ENCODE data around the gene SEPHS1.

The SEPHS1 gene

DNA sequence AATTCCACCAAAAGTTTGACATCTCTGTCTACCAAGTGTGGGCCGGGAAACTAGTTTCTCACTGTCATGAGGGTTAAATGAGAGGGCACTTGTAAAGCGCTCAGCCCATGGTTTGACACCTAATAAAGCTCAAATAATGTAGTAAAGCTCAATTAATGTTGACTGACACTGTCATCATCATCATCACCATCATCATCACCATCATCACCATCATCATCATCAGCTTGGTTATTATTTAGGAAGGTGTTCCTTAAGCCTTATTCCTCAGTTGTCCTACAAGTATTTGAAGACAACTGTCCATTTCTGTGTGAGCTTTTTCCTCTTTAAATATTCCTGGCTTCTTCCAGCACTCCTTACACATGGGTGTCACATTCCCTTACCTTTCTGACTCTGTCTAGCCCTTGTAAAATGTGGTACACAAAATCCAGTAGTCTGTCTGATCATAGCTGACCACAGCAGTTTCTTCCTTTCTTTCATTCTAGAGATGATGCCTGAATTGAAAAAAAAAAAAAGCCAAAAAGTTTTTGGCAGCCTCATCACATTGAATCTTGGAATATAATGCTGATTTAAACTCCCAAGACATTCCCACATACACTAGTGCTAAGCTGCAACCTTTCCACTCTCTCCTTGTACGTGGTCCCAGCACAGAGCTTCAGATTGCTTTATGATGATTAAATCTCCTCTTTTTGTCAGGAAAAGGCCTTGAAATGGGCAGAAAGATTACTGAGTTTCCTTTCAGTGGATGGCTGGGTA is 40.6 kb upstream of the SEPHS1 start:
- no peaks in the 10 kb centered on the region for H3K4me1 ChIP-seq (ENCODE audit: control insufficient read depth, insufficient read depth, low read length)
- no peak overlapping the region for H3K4me3 ChIP-seq (ENCODE audit: low read depth, low read length)
- no peaks in the 10 kb centered on the region for H3K9me3 ChIP-seq (ENCODE audit: control insufficient read depth, insufficient read depth, low read depth, low read length)
- H3K27ac ChIP-seq (ENCODE audit: extremely low read depth, low read depth, low read length), result no peak overlapping the region
- CTCF ChIA-PET, result interaction anchor here (1.0 to 1.7 kb wide), 3 partner anchors 11 to 52 kb away, joined by 3 to 8 read pairs (median 8); no protein-coding TSS in a partner anchor
- TF ChIP-seq, protein P1, sequence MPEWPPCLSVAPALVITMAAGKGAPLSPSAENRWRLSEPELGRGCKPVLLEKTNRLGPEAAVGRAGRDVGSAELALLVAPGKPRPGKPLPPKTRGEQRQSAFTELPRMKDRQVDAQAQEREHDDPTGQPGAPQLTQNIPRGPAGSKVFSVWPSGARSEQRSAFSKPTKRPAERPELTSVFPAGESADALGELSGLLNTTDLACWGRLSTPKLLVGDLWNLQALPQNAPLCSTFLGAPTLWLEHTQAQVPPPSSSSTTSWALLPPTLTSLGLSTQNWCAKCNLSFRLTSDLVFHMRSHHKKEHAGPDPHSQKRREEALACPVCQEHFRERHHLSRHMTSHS (tag by site-specific recombination; IDR thresholded peaks at IDR 0.05), result no peak
- TF ChIP-seq ZNF571 (tag by site-specific recombination; IDR thresholded peaks at IDR 0.05) (no peak), ZNF530 (tag by site-specific recombination; IDR thresholded peaks at IDR 0.05; ENCODE audit: low read depth) (no peak)
- TF ChIP-seq, protein P2, sequence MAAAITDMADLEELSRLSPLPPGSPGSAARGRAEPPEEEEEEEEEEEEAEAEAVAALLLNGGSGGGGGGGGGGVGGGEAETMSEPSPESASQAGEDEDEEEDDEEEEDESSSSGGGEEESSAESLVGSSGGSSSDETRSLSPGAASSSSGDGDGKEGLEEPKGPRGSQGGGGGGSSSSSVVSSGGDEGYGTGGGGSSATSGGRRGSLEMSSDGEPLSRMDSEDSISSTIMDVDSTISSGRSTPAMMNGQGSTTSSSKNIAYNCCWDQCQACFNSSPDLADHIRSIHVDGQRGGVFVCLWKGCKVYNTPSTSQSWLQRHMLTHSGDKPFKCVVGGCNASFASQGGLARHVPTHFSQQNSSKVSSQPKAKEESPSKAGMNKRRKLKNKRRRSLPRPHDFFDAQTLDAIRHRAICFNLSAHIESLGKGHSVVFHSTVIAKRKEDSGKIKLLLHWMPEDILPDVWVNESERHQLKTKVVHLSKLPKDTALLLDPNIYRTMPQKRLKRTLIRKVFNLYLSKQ (tag by site-specific recombination; IDR thresholded peaks at IDR 0.05; ENCODE audit: borderline replicate concordance), result no peak
- TF ChIP-seq, protein P3, sequence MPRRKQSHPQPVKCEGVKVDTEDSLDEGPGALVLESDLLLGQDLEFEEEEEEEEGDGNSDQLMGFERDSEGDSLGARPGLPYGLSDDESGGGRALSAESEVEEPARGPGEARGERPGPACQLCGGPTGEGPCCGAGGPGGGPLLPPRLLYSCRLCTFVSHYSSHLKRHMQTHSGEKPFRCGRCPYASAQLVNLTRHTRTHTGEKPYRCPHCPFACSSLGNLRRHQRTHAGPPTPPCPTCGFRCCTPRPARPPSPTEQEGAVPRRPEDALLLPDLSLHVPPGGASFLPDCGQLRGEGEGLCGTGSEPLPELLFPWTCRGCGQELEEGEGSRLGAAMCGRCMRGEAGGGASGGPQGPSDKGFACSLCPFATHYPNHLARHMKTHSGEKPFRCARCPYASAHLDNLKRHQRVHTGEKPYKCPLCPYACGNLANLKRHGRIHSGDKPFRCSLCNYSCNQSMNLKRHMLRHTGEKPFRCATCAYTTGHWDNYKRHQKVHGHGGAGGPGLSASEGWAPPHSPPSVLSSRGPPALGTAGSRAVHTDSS (tag by site-specific recombination; IDR thresholded peaks at IDR 0.05), result peak; percentile 94
- POLR2A ChIA-PET, result no interaction called here
- H3K36me3 ChIP-seq (ENCODE audit: control insufficient read depth in 2 of 2, insufficient read depth in 1 of 2, low read length in 2 of 2), result no peaks in the 10 kb centered on the region

DNA sequence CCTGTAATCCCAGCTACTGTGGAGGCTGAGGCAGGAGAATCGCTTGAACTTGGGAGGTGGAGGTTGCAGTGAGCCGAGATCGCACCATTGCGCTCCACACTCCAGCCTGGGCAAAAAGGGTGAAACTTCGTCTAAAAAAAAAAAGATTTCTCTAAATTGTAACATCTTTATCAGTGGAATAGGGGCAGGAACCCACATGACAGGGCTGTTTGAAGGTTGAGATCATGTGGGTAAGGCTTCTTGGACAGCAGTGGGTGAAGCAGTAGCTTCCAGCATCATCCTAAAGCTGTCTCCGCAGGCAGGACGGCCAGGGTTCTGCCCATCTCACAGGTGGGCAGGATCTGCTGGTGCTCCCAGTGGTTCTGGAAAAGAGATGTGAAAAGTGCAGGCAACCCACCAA is 37.9 kb upstream of the SEPHS1 start:
- Histone ChIP-seq H3K4me3 (ENCODE audit: low read depth, low read length) (no peak overlapping the region), H3K9me3 (ENCODE audit: control insufficient read depth, insufficient read depth, low read depth, low read length) (no peaks in the 10 kb centered on the region), H3K27ac (ENCODE audit: extremely low read depth, low read depth, low read length) (no peak overlapping the region), H3K36me3 (ENCODE audit: control insufficient read depth in 2 of 2, insufficient read depth in 1 of 2, low read length in 2 of 2) (no peaks in the 10 kb centered on the region), H3K4me1 (ENCODE audit: control insufficient read depth, insufficient read depth, low read length) (peaks cover 4% of the 10 kb centered on the region; the same call in 1 of the 2 replicates)
- POLR2A ChIA-PET, result no interaction called here
- CTCF ChIA-PET, result interaction anchor here (2.4 kb wide), 1 partner anchor 14 kb away, joined by 8 read pairs; no protein-coding TSS in a partner anchor
- TF ChIP-seq ZNF600 (tag by site-specific recombination; IDR thresholded peaks at IDR 0.05) (no peak), ZNF596 (tag by site-specific recombination; IDR thresholded peaks at IDR 0.05) (no peak), SETDB1 (IDR thresholded peaks at IDR 0.05; ENCODE audit: insufficient read length, low read length) (no peak)

DNA sequence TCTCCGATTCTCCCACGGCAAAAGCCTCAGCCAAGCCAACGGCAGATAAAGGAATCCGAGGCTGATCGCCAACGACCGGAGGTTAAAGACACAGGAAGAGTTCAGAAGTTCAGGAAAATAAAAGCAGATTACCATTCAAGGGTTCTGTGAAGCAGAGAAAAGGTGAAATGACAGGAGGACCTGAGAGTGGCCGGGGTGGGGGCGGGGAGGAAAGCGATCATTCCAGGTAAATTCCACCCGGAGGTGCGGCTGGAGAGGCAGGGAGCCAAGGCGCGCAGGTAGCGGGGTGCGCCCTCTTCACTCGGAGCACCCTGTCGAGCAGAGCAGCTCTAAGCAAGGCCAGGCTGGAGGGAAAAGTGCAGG is 35.3 kb upstream of the SEPHS1 start:
- H3K4me3 ChIP-seq (ENCODE audit: low read depth, low read length), result peak overlapping the region; percentile 24
- TF ChIP-seq, protein P4, sequence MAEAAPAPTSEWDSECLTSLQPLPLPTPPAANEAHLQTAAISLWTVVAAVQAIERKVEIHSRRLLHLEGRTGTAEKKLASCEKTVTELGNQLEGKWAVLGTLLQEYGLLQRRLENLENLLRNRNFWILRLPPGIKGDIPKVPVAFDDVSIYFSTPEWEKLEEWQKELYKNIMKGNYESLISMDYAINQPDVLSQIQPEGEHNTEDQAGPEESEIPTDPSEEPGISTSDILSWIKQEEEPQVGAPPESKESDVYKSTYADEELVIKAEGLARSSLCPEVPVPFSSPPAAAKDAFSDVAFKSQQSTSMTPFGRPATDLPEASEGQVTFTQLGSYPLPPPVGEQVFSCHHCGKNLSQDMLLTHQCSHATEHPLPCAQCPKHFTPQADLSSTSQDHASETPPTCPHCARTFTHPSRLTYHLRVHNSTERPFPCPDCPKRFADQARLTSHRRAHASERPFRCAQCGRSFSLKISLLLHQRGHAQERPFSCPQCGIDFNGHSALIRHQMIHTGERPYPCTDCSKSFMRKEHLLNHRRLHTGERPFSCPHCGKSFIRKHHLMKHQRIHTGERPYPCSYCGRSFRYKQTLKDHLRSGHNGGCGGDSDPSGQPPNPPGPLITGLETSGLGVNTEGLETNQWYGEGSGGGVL (tag by site-specific recombination; IDR thresholded peaks at IDR 0.05), result no peak
- peak; percentile 34; the same call in 1 of the 2 replicates for TF ChIP-seq PRDM1 (tag by site-specific recombination; IDR thresholded peaks at IDR 0.05)
- POLR2A ChIA-PET, result interaction anchor here (1.2 kb wide), 1 partner anchor 11 kb away, joined by 3 read pairs; no protein-coding TSS in a partner anchor

More for the DNA sequence above, 35.3 kb upstream of the SEPHS1 start:
- CTCF ChIA-PET, result interaction anchor here (0.6 to 2.0 kb wide), 6 partner anchors 11 to 203 kb away, joined by 3 to 18 read pairs (median 5); no protein-coding TSS in a partner anchor
- no peak overlapping the region for H3K27ac ChIP-seq (ENCODE audit: extremely low read depth, low read depth, low read length)
- peaks cover 4% of the 10 kb centered on the region; the same call in 1 of the 2 replicates for H3K4me1 ChIP-seq (ENCODE audit: control insufficient read depth, insufficient read depth, low read length)
- no peaks in the 10 kb centered on the region for H3K36me3 ChIP-seq (ENCODE audit: control insufficient read depth in 2 of 2, insufficient read depth in 1 of 2, low read length in 2 of 2)
- H3K9me3 ChIP-seq (ENCODE audit: control insufficient read depth, insufficient read depth, low read depth, low read length), result no peaks in the 10 kb centered on the region

All from HEK293 (cell line).